Sigmoid colon (tissue), 7 donors: ENCODE data around the gene PHB1. TPM values are rescaled to one million over a fixed set of nuclear protein-coding genes. Genes with fewer than 3 reads are reported as not detected.

Source experiments
- DNase-seq: peaks from one replicate; pipeline ENCODE4 v3.0.0-alpha.2; 2019
- H3K27ac ChIP-seq, 4 donors: fragments of 200-600 bp; sonication (generic); one replicate each; pipeline ENCODE4 v1.5.1; 2016 to 2019; ENCODE audit warnings: mild to moderate bottlenecking in 1 of 4
- H3K27me3 ChIP-seq, 3 donors: fragments of 200-600 bp; sonication (generic); one replicate each; pipeline ENCODE4 v1.5.1; 2019; ENCODE audit warnings: mild to moderate bottlenecking in 1 of 3
- H3K36me3 ChIP-seq, 4 donors: fragments of 200-600 bp; sonication (generic); one replicate each; pipeline ENCODE4 v1.5.1; 2016 to 2019
- H3K4me1 ChIP-seq, 4 donors: fragments of 200-600 bp; sonication (generic); one replicate each; pipeline ENCODE4 v1.5.1; 2017 to 2019
- H3K4me3 ChIP-seq, 4 donors: fragments of 200-600 bp; sonication (generic); one replicate each; pipeline ENCODE4 v1.5.1; 2017 to 2019; ENCODE audit warnings: mild to moderate bottlenecking in 2 of 4, moderate library complexity in 1 of 4
- H3K9me3 ChIP-seq, 4 donors: fragments of 200-600 bp in 3 of 4; sonication (generic) in 3 of 4; one replicate each; pipeline versions ENCODE4 v1.5.1 to v1.6.1; 2013 to 2019
- EP300 ChIP-seq, 4 donors: sonication (generic); formaldehyde crosslinking; IDR thresholded peaks; one replicate each; pipeline ENCODE4 v1.6.1; 2017; ENCODE audit warnings: antibody characterized with exemption in 4 of 4
- POLR2A ChIP-seq, 2 donors: fragments of 450-650 bp; IDR thresholded peaks; one replicate each; pipeline ENCODE4 v1.6.1; 2016; ENCODE audit warnings: antibody characterized with exemption in 2 of 2, mild to moderate bottlenecking in 2 of 2, moderate library complexity in 2 of 2
- POLR2AphosphoS5 ChIP-seq, 4 donors: sonication (generic); formaldehyde crosslinking; IDR thresholded peaks; one replicate each; pipeline ENCODE4 v1.6.1; 2017; ENCODE audit warnings: antibody characterized with exemption in 4 of 4
- whole genome bisulfite sequencing, 2 donors: extraction: QIAGEN DNeasy Blood & Tissue Kit; methylation state at CpG; one replicate each; pipeline ENCODE4 v1.1.7; 2013; 5-methylcytosine and 5-hydroxymethylcytosine counted together
- intact Hi-C: fragments of 100-400 bp; cut with DNase I; formaldehyde crosslinking; loops from one replicate; pipeline ENCODE4 v1.15.1; 2023
- polyA plus RNA-seq, 3 donors: library from polyadenylated mRNA; stranded (reverse); fragments of 200-250 nt; gene quantifications; one replicate each; pipeline ENCODE4 v1.2.3, GENCODE V29; 2013
- total RNA-seq, 4 donors: library from RNA; depleted of rRNA; stranded (reverse); fragments of >200 nt; gene quantifications; one replicate each; pipeline ENCODE4 v1.1.0, GENCODE V29; 2016
- TF ChIP-seq, protein P1 (sequence below), 4 experiments: fragments of 450-650 bp in 3 of 4; fragments of 200-600 bp in 1 of 4; IDR thresholded peaks; one replicate each; pipeline ENCODE4 v1.5.1; 2016 to 2019; ENCODE audit warnings: antibody characterized with exemption in 4 of 4, mild to moderate bottlenecking in 3 of 4, moderate library complexity in 2 of 4
- donor health status: healthy with polysubstance abuse.
- donor health status: Bipolar disorder and iron deficiency.
- donor health status: healthy.

Gene PHB1
- total and polyA plus RNA-seq, 7 donors, result 70.9 to 279 (median 105) TPM

- H3K36me3 ChIP-seq, result no peaks in the 10 kb centered on the region
- DNase-seq, result peak; percentile 37
- intact Hi-C loops, result no loop called here
Observed at GRCh38 chr17:49445591-49445990, 30.9 kb upstream of the PHB1 start.

DNA sequence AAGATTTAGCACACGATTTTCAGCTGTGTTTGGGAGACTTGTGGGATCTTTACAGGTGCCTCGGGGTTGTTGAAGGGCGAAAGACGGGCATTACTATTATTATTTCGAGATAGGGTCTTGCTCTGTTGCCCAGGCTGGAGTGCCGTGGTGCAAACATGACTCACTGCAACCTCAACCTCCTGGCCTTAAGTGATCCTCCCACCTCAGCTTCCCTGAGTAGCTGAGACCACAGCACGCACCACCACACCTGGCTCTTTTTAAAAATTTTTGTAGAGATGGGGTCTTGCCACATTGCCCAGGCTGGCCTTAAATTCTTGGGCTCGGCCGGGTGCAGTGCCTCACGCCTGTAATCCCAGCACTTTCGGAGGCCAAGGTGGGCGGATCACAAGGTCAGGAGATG is 29.7 kb upstream of the PHB1 start:
- H3K4me1 ChIP-seq, result no peaks in the 10 kb centered on the region
- H3K27me3 ChIP-seq, result peaks cover 5 to 25% (median 13%) of the 10 kb centered on the region in 3 donors
- WGBS, 2 donors, result 83 to 88% methylated on average over 12 of the region's 12 CpGs
- H3K4me3 ChIP-seq, result no peak overlapping the region
- H3K27ac ChIP-seq, result no peak overlapping the region
- peak; percentile 8 for DNase-seq
- TF ChIP-seq POLR2A (IDR thresholded peaks at IDR 0.05) (no peak), EP300 (IDR thresholded peaks at IDR 0.05) (no peak), POLR2AphosphoS5 (IDR thresholded peaks at IDR 0.05) (no peak)
- TF ChIP-seq, protein P1, sequence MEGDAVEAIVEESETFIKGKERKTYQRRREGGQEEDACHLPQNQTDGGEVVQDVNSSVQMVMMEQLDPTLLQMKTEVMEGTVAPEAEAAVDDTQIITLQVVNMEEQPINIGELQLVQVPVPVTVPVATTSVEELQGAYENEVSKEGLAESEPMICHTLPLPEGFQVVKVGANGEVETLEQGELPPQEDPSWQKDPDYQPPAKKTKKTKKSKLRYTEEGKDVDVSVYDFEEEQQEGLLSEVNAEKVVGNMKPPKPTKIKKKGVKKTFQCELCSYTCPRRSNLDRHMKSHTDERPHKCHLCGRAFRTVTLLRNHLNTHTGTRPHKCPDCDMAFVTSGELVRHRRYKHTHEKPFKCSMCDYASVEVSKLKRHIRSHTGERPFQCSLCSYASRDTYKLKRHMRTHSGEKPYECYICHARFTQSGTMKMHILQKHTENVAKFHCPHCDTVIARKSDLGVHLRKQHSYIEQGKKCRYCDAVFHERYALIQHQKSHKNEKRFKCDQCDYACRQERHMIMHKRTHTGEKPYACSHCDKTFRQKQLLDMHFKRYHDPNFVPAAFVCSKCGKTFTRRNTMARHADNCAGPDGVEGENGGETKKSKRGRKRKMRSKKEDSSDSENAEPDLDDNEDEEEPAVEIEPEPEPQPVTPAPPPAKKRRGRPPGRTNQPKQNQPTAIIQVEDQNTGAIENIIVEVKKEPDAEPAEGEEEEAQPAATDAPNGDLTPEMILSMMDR (IDR thresholded peaks at IDR 0.05), result no peak
- H3K36me3 ChIP-seq, result no peaks in the 10 kb centered on the region
- H3K9me3 ChIP-seq, result no peaks in the 10 kb centered on the region
- intact Hi-C loops, result no loop called here

More at GRCh38 chr17:49445591-49445990, 30.9 kb upstream of the PHB1 start:
- Histone ChIP-seq H3K4me1 (no peaks in the 10 kb centered on the region), H3K27me3 (peaks cover 0 to 13% (median 1%) of the 10 kb centered on the region in 3 donors), H3K9me3 (no peaks in the 10 kb centered on the region), H3K27ac (no peak overlapping the region), H3K4me3 (no peak overlapping the region)
- 83 to 90% methylated on average over 7 of the region's 7 CpGs for WGBS, 2 donors
- TF ChIP-seq POLR2A (IDR thresholded peaks at IDR 0.05) (no peak), POLR2AphosphoS5 (IDR thresholded peaks at IDR 0.05) (no peak), EP300 (IDR thresholded peaks at IDR 0.05) (no peak)
- TF ChIP-seq, protein P1 (IDR thresholded peaks at IDR 0.05), result no peak

GRCh38 chr17:49443862-49444261 is 29.2 kb upstream of the PHB1 start:
- TF ChIP-seq POLR2AphosphoS5 (IDR thresholded peaks at IDR 0.05) (no peak), EP300 (IDR thresholded peaks at IDR 0.05) (no peak), POLR2A (IDR thresholded peaks at IDR 0.05) (no peak)
- TF ChIP-seq, protein P1 (IDR thresholded peaks at IDR 0.05), result no peak
- Histone ChIP-seq H3K36me3 (no peaks in the 10 kb centered on the region), H3K4me3 (no peak overlapping the region), H3K27me3 (peaks cover 8 to 30% (median 19%) of the 10 kb centered on the region in 3 donors), H3K27ac (no peak overlapping the region), H3K9me3 (no peaks in the 10 kb centered on the region), H3K4me1 (peaks cover 0 to 4% (median 0%) of the 10 kb centered on the region in 4 donors)
- no peak for DNase-seq
- 77 to 79% methylated on average over 6 of the region's 6 CpGs for WGBS, 2 donors
- intact Hi-C loops, result no loop called here

- intact Hi-C loops, result no loop called here
- no peak overlapping the region for H3K27ac ChIP-seq
- TF ChIP-seq, protein P1 (IDR thresholded peaks at IDR 0.05), result no peak
- no peak for TF ChIP-seq EP300 (IDR thresholded peaks at IDR 0.05)
- TF ChIP-seq POLR2AphosphoS5 (IDR thresholded peaks at IDR 0.05), result no peak
- TF ChIP-seq POLR2A (IDR thresholded peaks at IDR 0.05), result no peak
- H3K36me3 ChIP-seq, result no peaks in the 10 kb centered on the region
- H3K9me3 ChIP-seq, result no peaks in the 10 kb centered on the region
- WGBS, 2 donors, result 70 to 78% methylated on average over 9 of the region's 9 CpGs
- DNase-seq, result no peak
- peaks cover 8 to 38% (median 25%) of the 10 kb centered on the region in 3 donors for H3K27me3 ChIP-seq
- H3K4me3 ChIP-seq, result no peak overlapping the region
- peaks cover 0 to 5% (median 0%) of the 10 kb centered on the region in 4 donors for H3K4me1 ChIP-seq
Observed at GRCh38 chr17:49442041-49442440, 27.4 kb upstream of the PHB1 start.

DNA sequence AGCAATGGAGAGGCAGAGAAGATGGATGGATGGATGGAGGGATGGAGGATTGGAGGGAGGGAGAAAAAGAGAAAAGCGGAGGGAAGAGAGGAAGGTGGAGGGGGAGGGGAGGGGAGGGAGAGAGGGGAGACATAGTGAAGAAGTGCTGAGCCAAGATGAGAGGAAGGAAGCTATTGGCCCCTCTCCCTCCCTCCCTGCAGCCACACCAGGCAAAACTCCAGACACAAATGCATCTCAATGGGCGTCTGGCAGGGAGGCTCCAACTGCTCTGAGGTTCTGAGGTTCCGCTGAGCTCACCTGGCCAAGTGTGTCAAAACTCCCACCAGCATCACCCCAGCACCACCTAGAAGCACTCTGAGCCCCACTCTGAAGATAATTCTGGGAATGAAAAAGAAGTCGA is 26.9 kb upstream of the PHB1 start:
- Histone ChIP-seq H3K9me3 (no peaks in the 10 kb centered on the region), H3K4me3 (no peak overlapping the region), H3K27ac (no peak overlapping the region), H3K4me1 (peaks cover 0 to 5% (median 0%) of the 10 kb centered on the region in 4 donors), H3K27me3 (peaks cover 8 to 38% (median 25%) of the 10 kb centered on the region in 3 donors), H3K36me3 (no peaks in the 10 kb centered on the region)
- intact Hi-C loops, result no loop called here
- TF ChIP-seq POLR2A (IDR thresholded peaks at IDR 0.05), result no peak
- TF ChIP-seq, protein P1 (IDR thresholded peaks at IDR 0.05), result no peak
- TF ChIP-seq POLR2AphosphoS5 (IDR thresholded peaks at IDR 0.05), result no peak
- TF ChIP-seq EP300 (IDR thresholded peaks at IDR 0.05), result no peak
- 74 to 77% methylated on average over 4 of the region's 4 CpGs for WGBS, 2 donors
- no peak for DNase-seq
